ELR (cell line): ENCODE results near the gene THBS2.
A peak's percentile ranks its signal among the peaks of the same experiment; 100 is the strongest.

Source experiments
- DNase-seq: peaks from one replicate; pipeline ENCODE4 v3.0.0-alpha.2; 2015; ENCODE audit warnings: low read depth

Gene THBS2

DNA sequence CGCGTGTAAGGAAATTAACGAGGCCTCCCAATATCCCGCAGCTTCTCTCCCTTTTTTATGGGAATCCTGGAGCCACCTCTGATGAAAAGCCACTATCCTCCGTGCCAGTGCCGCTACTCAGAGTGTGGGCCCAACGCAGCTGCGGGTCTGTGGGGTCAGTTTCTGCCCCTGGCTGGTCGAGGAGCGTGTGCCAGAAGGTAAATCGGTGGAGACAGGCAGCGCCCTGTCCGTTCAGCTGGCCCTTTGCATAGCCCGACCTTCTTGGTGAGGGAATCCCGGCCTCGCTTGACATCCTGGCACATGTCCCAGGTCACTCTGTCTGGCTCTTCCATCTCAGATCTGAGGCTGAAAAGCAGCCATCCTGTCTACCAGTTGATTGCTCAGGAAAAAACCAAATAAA, 4.6 kb downstream of the THBS2 start:
- no peak for DNase-seq

DNA sequence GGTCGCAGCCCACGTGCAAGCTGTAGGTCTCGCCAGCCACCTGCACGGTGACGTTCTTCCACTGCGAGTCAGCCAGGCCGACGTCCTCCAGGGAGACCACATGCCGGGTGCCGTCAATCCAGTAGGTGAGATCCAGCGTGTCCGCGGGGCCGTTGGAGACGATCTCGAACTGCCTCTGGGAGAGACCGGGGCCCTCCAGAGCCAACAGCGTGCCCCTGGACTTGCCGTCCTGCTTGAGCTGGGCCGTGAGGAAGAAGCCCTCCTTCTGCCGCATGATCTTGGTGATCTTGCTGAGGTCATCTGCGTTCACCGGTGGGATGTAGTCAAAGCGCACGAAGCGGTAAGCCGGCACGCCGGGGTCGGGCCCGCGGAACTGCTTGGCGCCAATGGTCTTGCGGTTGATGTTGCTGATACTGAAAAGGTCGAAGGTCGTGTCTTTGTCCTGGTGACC, 5.1 kb downstream of the THBS2 start:
- no peak for DNase-seq

DNA sequence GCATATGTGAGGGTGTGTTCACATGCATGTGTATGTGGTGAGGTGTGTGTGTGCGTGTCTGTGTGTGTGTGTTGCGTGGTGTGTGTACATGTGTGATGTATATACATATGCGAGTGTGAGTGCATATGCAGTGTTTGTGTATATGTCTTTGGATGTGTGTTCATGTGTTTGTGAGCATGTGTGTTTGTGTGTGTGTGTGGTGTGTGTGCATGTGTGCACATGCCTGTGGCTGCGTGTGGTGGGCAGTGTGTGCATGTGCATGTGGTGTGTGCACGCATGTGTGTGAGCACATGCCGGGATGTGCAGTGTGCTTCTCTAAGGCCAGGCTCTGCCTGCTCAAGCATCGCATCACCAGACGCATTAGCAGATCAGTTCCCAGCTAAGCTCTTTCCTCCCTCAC, 5.7 kb downstream of the THBS2 start:
- DNase-seq = no peak

DNA sequence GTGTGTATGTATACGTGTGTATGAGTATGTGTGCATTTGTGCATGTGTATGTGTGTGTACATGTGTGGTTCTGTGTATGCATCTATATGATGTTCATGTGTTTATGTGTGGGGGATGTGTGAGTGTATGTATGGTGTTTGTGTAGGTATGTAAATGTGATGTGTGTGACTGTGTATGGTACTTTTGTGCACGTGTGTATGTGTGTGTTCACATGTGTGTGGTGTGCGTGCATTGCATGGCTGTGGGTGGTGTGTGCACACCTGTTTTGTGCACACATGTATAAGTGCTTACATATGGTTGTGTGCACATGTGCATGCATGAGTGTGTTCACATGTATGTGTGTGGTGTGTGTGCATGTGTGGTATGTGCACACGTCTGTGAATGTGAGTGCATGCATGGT, 6.2 kb downstream of the THBS2 start:
- DNase-seq = no peak

DNA sequence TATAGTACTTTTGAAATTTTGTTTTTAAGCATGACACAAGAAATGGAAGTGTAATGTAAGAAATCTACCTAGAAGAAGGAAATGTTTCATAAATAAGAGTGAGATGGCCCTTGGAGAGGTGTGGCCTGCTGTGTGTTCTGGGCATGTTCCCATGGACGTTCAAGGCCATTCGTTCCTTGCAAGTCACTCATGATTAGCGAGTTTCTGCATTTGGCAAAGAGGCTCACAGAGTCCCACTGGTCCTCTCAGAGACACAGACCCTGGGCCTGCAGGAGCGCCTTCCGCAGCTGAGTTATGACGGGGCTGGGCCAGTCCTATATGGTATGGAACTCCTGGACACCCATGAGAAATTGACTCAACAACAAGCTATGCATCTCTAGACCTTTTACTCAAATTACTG, 7.2 kb downstream of the THBS2 start:
- no peak for DNase-seq

DNA sequence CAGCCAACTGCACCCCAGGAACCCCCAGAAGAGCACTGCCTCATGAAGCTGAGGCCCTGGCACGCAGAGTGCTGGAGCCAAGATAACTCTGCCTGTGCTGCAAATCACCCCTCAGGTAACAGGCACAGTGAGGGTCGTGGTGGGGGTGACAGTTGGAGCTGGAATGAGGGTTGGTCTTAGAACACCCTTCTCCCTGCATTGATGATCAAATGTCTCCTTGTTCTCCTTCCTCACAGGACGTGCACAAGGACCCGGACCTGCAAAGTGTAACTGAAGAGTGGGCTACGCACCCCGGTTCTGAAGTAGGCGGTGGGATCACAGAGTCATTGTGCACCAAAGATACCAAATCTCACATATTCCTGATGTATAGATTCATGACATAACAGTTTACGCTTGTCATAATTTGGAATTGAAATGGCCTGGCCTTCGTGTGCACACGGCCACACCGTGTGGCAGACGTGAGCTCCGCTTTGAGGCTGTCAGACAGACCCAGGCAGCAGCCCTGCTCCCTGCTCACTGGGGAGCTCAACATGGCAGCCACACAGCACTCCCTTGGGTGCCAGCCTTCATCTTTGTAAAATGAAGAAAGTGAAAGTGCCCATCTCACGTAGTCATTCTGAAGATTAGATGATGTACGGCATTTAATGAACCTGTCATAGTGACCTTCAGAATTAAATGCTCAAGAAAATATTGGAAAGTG, 8.8 kb downstream of the THBS2 start:
- DNase-seq = no peak

DNA sequence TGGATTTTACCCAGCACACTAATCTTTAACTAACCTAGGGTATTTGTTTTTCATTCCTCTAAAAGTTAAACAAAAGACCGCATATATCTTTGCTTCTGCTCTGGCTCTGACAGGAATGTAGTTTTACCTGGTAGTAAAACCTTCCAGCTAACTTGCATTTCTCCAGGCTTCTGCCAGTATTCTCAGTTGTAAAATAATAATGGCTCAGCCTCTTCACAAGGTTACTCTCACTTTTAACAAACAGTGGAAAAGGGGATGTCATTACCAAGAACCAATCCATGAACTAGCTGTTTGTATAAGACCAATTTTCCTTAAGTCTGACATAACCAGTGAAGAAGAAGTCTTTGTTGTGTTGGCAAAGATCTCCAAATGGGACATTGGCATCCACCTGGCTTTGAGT, 10.0 kb downstream of the THBS2 start:
- DNase-seq = no peak

DNA sequence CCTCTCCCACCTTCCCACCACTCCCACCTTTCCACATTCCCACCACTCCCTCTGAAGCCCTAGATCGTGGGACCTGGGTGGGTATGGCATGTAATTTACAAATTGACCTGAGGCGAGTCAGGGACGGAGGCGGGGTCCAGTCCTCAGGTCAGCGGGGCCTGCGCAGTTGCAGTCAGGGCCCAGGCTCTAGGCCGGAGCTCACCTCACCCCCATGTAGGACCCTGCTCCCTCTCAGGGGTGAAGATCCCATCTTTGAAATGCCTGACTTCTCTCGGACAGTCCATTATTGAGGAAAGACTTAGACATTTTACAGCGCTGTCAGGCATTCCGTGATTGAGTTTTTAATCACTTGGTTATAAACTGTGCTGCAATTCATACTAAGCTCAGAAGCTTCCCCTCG, 10.5 kb downstream of the THBS2 start:
- DNase-seq = no peak

DNA sequence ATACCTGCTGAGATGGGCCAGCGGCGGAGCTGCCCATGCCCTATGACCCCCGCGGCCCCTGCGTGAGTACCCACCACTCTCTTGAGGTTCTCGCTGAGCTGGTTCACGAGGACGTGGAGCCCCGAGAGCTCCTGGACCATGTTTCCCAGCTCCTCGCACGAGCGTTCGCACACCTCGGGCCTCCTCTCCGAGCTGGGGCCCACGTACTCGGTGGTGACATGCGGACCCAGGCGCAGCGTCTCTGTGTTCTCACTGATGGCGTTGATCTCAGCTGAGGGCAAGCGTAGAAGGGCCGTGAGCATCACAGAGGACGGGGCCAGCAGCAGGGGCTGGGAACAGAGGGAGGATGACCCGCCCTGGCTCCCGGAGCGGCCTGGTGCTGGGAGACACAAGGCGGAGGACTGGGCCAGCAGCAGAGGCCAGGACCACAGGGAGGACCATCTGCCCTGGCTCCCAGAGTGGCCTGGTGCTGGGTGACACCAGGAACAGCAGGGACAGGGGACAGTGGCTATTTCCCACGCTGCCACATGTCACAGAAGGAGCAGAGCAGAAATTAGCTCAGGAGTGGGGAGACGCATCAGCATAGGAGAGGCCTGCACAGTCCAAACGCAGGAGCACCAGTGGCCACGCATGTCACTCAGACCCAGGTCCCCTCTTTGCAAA, 11.8 kb downstream of the THBS2 start:
- DNase-seq = no peak

DNA sequence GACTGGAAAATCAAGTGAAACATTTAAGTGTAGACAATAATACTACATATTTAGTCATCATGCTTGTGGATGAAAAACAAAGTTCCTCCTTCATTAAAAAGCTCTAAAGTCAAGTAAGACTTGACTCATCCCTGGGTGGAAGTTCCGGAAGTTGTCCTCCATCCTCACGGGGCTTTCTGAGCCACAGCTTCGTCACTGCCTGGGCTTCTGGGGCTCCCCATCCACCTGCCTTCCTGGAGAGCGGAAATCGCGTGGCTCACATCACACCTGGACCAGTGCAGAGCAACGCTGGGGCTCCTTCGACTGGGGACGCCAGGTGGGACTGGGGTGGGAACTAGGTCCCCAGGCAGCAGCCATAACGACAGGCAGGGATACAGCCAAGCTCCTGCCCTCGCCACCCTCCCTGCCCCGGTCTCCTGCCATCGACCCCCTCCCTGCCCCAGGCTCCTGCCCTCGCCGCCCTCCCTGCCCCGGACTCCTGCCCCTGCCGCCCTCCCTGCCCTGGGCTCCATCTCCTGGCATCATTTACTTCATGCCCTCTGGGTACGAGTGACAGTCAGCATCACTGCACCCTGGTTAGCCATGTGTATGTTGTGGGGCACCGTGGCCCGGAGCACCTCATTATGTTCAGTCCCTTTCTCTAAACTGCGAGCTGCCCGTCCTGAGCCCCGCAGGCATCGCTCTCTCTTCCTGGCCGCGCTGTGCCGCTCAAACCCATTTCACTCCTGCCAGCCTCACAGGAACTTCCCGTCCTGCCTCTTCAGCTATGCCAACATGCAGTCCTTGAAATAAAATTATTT, 12.9 kb downstream of the THBS2 start:
- DNase-seq = peak; percentile 76

DNA sequence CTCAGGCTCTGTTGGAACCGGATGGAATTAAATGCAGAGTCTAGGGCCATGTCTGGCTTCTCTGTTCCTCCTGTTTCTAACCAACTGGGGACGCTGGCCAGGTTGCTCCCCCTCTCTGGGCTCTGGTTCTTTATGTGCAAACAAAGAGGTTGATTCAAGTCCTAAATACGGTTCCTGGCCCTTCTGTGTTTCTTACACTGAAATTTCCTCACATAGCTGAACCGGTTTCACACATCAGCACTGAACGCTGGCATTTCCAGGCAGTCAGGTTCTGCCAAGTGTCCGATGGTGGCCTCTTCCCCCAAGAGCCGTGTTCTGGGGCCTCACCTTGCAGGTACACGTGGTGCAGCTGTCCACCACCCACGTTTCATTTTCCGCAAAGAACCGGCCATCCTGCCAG, 13.5 kb downstream of the THBS2 start:
- DNase-seq = no peak

DNA sequence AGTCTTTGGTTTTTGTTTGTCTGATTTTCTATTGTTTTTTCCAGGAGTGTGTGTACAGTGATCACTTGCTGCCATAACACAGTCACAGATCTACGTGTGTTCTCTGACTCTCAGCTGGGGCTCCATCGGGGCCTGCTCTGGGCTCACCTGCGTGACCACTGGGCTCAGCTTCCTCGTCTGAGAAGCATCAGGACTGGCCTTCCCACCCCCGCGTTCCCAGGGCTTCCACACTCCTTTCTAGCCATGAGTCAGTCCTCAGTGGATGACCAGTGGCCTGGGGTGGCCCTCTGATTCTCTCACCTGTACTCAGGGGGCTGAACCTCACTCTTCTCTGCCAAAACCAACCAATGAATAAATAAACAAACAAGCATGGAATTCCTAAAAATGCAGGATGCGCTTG, 14.5 kb downstream of the THBS2 start:
- DNase-seq = no peak

DNA sequence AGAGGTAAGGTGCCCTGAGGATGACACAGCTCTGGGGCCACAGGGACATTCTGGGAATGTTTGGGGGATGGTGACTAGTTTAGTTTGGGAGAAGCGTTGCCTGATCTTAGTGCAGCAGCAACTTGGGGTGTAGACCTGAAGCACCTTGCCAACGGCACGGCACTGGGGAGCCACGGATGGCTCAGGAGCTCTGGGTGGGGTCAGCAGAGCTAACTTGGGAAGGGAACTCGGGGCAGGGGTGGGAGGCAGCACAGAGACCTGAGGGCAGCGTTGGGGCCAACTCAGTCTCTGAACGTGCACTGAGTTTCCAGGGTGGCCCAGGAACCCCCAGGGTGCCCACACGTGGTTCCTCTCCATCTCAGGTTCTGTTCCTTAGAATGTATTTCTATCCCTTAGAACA, 14.9 kb downstream of the THBS2 start:
- DNase-seq = no peak

DNA sequence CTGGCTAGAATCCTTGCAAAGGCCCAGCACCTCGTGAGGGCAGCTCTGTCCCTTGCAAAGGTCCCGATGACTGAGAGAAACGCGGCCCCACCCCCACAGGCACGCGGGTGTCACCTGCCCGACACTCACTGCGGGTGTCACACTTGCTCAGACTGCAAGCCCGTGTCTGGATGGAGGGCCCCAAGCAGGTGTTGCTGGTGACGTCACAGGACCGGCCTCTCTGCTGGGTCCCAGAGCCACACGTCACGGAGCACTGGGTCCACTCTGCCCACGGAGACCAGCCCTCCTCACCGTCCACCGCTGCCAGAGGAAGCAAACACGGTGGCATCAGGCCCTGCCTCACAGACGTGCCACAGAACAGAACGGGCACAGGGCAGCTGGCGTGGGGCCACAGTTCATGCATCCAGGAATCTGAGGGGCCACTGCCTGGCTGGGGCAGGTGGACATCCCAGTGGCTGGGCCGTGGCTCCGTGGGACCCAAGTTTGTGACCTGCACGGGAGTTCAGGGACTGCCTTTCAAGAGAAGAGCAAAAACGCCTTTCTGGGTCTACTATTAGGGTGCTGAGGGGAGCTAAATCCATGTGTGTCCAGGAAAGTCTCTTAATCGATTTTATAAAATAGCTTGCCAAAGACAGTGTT, 16.0 kb downstream of the THBS2 start:
- no peak for DNase-seq

DNA sequence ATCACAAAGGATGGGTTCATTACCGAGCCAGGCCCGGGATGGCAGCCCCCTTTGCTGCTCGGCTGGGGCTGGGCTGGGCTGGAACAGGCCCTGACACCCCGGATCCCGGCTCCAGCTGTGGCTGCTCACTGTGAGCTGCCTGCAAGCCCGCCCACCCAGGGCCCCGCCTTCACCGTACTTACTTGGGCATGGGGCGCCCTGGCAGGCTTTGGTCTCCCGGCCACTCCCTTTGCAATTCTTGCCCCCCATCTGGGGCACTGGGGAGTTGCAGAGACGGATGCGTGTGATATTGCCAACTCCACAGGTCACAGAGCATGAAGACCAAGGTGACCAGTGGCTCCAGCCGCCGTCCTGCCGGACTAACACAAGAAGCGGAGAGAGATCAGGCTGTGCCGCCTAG, 16.7 kb downstream of the THBS2 start:
- no peak for DNase-seq

DNA sequence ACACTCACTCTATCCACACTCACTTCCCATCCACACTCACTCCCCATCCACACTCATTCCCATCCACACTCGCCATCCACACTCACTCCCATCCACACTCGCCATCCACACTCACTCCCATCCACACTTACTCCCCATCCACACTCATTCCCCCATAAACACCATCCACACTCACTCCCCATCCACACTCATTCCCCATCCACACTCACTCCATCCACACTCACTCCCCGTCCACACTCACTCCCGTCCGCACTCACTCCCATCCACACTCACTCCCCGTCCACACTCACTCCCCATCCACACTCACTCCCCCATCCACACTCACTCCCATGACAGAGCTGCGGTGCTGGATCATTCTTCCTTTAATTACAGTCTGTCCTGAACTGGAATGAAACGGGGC, 17.1 kb downstream of the THBS2 start:
- no peak for DNase-seq

DNA sequence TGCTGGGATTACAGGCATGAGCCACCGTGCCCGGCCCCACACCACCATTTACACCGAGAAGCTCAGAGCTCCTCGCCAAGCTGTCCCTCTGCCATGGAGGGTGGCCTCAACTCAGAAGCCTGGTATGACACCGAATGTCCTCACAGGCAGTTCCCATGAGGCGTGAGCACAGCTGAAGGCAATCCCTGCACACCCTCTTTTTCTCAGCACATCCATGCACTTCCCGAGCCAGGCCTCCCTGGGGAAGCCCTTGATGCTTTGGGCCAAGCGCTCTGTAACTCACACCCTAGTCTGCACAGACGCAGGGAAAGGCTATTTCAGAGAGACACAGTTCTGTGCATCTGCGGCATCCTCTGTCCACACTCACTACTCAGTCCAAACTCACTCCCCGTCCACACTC, 18.4 kb downstream of the THBS2 start:
- no peak for DNase-seq

DNA sequence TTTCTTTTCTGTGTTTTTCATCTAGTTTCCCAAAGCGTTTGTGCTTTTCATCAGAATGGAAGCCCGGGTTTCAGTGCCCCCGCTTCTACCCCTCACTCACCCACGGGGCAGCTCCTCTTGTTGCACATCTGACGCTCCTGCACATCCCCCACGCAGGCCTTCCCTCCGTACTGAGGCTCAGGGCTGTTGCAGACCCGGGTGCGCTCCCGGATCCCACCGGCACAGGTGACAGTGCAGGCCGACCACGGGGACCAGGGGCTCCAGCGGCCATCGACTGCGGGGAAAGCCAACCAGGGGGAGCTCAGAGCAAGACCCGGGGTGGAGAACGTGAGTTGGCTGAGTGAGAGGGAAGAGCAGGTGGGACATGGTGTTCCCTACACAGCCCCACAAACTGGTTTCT, 19.0 kb downstream of the THBS2 start:
- DNase-seq = no peak

DNA sequence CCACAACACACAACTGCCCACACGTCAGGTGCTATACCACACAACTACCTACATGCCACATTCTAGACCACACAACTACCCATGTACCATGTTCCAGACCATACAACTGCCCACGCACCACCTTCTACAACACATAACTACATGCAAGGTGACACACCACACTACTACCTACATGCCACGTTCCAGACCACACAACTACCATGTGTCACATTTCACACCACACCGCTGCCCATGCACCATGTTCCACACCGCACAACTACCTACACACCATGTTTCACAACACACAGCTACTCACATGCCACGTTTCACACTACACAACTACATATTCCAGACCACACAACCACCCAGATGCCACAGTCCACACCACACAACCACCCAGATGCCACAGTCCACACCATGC, 19.8 kb downstream of the THBS2 start:
- no peak for DNase-seq

DNA sequence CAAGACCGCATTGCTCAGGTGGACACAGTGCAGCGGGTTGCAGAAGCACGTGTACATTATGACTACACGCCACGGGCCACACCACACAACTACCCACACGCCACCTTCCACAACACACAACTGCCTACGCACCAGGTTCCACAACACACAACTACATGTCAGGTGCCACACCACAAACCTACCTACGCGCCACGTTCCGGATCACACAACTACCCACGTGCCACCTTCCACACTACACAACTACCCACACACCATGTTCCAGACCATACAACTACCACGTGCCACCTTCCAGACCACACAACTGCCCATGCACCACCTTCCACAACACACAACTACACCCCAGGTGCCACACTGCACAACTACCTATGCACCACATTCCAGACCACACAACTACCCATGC, 20.5 kb downstream of the THBS2 start:
- no peak for DNase-seq

DNA sequence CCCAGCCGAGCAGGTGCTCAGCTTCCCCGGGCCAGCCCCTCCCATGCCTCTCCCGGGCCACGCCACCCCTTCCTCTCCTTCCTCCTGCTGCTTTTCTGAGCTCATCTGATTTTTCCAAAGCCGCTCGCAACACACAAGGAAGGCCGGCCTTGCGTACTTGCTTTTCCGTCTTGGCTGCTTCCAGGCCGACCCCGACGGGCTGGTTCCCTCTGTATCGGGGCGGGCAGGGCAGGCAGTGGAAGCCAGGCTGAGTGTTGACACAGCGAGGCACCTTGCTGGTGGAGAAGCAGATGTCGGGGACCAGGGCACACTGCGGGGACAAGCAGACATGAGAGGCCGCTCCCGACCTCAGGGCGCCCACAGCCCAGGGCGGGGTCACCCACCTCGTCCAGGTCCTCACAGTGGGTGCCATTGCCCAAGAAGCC, 21.1 kb downstream of the THBS2 start:
- no peak for DNase-seq

DNA sequence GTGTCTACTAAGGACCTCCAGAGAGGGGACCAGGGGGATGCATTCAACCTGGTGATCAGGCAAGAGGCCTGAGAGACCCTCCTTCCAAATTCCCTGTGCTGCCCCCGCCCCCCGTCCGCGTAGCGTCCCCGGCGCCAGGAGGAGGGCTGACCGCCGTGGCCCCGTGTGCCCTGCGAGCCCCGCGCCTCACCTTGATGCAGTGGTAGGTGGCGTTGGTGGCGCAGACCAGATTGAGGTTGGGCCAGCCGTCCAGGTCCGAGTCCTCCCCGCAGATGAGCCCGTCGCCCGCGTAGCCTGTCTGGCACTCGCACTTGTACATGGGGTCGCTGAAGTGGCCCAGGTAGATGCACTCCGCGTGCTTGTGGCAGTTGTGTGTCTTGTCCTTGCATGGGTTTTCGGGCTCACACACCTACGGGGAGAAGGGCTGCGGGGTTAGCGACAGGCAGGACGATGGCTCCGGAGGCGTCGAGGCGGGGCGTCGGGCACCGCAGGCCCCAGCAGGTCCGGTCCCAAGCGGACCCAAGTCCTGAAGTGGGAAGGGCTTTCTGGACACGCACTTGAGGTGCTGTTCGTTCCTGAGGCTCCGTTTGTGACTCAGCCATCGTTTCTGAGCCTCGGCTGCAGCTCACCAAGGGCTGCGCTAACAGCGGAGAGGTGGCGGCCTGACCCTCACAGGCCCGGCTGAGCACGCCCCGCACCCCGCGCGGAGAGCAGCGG, 21.7 kb downstream of the THBS2 start:
- no peak for DNase-seq
